Lower leg skin (tissue), 4 donors: ENCODE measurements around the gene LAMTOR1. TPM values are rescaled to one million over a fixed set of nuclear protein-coding genes. Genes with fewer than 3 reads are reported as not detected.
"Not testable (repeated sequence)": the region's sequence is repeated elsewhere in the genome, so short reads cannot be mapped to it uniquely, and the experiment has no call there.

Source experiments
- DNase-seq, 2 donors: peaks; one replicate each; pipeline ENCODE4 v3.0.0-alpha.2; 2019; ENCODE audit warnings: low spot score in 2 of 2
- H3K4me3 ChIP-seq: fragments of 200-600 bp; sonication (generic); 2 replicates; pipeline ENCODE4 v1.5.1; 2017; ENCODE audit warnings: mild to moderate bottlenecking, low read depth; ENCODE audit not compliant: poor library complexity, severe bottlenecking
- CTCF ChIP-seq, 3 donors: fragments of 450-650 bp; IDR thresholded peaks; one replicate each; pipeline ENCODE4 v1.5.1; 2016; ENCODE audit warnings: antibody characterized with exemption in 3 of 3, mild to moderate bottlenecking in 3 of 3, moderate library complexity in 2 of 3
- POLR2A ChIP-seq, 2 donors: fragments of 450-650 bp; IDR thresholded peaks; one replicate each; pipeline ENCODE4 v1.6.1; 2016 to 2017; ENCODE audit warnings: antibody characterized with exemption in 2 of 2, mild to moderate bottlenecking in 1 of 2, moderate library complexity in 1 of 2
- WGBS, 2 donors: methylation state at CpG; one replicate each; pipeline ENCODE4 v1.1.5; 2018; 5-methylcytosine and 5-hydroxymethylcytosine counted together
- intact Hi-C: fragments of 100-400 bp; cut with DNase I; formaldehyde crosslinking; loops from one replicate; pipeline ENCODE4 v1.15.0; 2023; ENCODE audit warnings: low total_unique reads
- total RNA-seq, 4 donors: library from RNA; depleted of rRNA; stranded (reverse); fragments of >200 nt; gene quantifications; one replicate each; pipeline ENCODE4 v1.1.0, GENCODE V29; 2016

Gene LAMTOR1
- total RNA-seq, 4 donors from 2014 or later = 83.6 to 112 (median 99.9) TPM

DNA sequence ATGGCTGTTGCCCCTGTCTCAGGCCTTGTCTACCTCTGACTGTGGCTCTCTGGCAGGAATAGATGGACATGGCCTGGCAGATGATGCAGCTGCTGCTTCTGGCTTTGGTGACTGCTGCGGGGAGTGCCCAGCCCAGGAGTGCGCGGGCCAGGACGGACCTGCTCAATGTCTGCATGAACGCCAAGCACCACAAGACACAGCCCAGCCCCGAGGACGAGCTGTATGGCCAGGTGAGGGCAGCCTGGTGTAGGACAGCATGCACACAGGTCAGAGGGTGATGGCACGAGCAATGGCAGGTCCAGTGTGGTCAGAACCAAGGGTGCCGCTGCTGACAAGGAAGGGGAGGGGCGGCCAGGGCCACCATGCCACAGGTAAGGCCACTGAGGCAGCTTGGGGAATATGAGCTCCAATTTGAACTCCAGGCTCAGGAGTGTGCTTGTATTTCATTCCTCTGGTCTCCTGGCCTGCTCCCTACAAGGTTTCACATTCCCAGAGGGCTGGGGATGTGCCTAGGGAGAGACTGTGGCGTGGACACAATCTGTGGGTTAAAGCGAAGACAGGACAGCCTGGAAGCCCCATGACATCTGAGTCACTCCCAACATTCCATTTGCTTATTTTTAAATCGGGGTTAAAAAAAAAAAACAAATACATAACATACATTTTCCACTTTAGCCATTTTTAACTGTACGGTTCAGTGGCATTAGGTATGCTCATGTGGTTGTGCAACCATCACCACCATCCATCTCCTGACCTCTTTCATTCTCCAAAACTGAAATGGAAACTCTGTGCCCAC lies 33.0 kb upstream of the LAMTOR1 start:
- WGBS, 2 donors = 85% methylated on average over 14 of the region's 14 CpGs
- TF ChIP-seq CTCF (IDR thresholded peaks at IDR 0.05) = no peak
- TF ChIP-seq POLR2A (IDR thresholded peaks at IDR 0.05) = no peak
- intact Hi-C loops = no loop called here
- no peak overlapping the region for H3K4me3 ChIP-seq
- peak in 1 of 2 donors; percentile 82 for DNase-seq

DNA sequence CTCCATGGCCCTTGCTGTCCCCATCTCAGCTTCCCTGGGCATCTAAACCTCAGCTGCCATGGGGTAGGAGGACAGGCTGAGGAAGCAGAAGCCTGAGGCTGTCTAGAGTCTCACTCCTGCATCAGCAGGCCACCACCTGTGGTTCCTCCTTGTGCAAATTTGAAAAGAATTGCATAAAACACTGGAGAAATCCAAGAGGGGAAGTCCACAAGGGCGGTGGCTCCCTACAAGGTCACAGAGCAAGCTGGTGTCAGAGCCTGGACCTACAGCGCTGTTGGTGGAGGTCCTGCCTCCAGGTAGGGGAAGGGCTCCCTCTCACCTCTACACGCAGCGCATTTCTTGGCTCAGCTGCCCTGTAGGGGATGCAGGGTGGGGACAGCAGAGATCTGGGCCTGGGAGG lies 32.4 kb upstream of the LAMTOR1 start, which contains the start of gene FOLR3:
Gene FOLR3 (plus strand): TSS at position 253 of the 400 bp plus-strand sequence. CDS start 228 bp downstream, outside the sequence.
- H3K4me3 ChIP-seq, intact Hi-C loops, DNase-seq: not testable (repeated sequence)
- 90 to 93% methylated on average over 4 of the region's 4 CpGs for WGBS, 2 donors

- no peak overlapping the region for H3K4me3 ChIP-seq
- 74 to 83% methylated on average over 2 of the region's 2 CpGs for WGBS, 2 donors
- no peak for DNase-seq
- intact Hi-C loops = no loop called here
- TF ChIP-seq CTCF (IDR thresholded peaks at IDR 0.05) (no peak), POLR2A (IDR thresholded peaks at IDR 0.05) (no peak)
Observed at GRCh38 chr11:72132646-72133045, 29.5 kb upstream of the LAMTOR1 start.

GRCh38 chr11:72129381-72129780 lies 26.3 kb upstream of the LAMTOR1 start:
- intact Hi-C loops = no loop called here
- DNase-seq = peak in 1 of 2 donors; percentile 14
- 88 to 91% methylated on average over 3 of the region's 3 CpGs for WGBS, 2 donors
- no peak overlapping the region for H3K4me3 ChIP-seq
- TF ChIP-seq CTCF (IDR thresholded peaks at IDR 0.05) = no peak
- TF ChIP-seq POLR2A (IDR thresholded peaks at IDR 0.05) = no peak

DNA sequence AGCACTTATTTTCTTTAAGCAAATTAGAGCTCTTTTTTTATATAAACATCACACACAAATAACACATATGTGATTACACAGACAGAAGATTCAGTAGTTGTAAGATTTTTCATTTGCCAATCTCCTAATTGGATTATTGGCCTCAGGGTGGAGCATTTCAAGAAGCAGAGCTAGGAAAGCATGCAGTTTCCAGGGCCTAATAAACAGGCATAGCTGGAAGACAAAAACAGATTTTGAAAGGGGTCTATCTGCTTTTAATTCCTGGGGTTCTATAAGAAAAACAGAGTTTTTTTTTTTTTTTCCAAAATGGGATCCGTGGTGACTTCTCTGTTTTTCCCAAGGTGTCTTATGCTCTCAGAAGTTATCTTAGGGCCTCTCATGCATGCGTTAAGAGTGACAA lies 24.8 kb upstream of the LAMTOR1 start:
- 69 to 70% methylated on average over 2 of the region's 2 CpGs for WGBS, 2 donors

More for the DNA sequence above, 24.8 kb upstream of the LAMTOR1 start:
- intact Hi-C loops = no loop called here
- TF ChIP-seq CTCF (IDR thresholded peaks at IDR 0.05) (no peak), POLR2A (IDR thresholded peaks at IDR 0.05) (no peak)
- H3K4me3 ChIP-seq = no peak overlapping the region
- DNase-seq = no peak
